Measurements from ENCODE around the gene IL32.
A peak's percentile ranks its signal among the peaks of the same experiment; 100 is the strongest.

IL32 gene

GRCh38 chr16:3065069-3065741 is at the start of gene IL32:
Gene IL32, plus strand, starts transcription at chr16:3065640. Its CDS starts 172 bp downstream, at chr16:3065812.
- H3K4me1 ChIP-seq (ENCODE audit: control insufficient read depth, insufficient read depth, low read length), result peaks cover 8% of the 10 kb centered on the region
- H3K9ac ChIP-seq (ENCODE audit: low read length), result peak within 1 kb of the TSS; percentile 15
- H3K36me3 ChIP-seq (ENCODE audit: control insufficient read depth, insufficient read depth, low read length, severe bottlenecking), result no peaks in the 10 kb centered on the region
- DNase-seq (ENCODE audit: low read depth), result peak; percentile 82
- H3K9me3 ChIP-seq (ENCODE audit: control insufficient read depth, low read length), result no peaks in the 10 kb centered on the region
- H3K4me3 ChIP-seq (ENCODE audit: low read length), result peak within 1 kb of the TSS; percentile 54
- H3K27me3 ChIP-seq (replicated peaks; ENCODE audit: control insufficient read depth, insufficient read depth, low read length), result peaks cover 7% of the 10 kb centered on the region

DNA sequence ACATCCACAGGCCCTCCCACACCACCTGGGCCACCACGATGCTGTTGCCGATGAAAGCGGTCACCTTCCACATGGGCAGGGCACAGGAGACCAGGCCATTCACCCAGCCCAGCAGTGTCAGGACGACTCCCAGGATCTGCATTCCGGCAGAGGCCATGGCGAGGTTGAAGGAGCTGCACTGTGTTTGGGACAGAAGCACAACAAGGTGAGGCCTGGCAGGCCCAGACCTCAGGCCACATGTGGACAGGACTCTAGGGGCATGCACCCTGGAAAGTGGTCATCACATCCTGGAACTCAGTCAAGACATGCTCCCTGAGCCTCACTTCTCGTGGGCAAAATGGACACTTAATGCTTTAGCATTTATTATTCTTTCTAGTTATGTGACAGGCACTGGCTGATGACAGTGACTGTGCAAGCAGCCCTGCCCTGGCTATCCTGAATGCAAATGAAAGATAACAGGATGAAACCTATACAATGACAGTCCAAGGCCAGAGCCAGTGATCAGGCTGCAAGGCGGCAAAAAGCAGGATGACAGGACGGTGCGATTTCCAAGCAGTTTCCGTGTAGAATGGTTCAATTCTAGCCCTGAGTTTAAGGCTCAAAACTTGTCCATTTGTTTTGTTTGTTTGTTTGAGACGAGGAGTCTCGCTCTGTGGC is 49.4 kb upstream of the IL32 start:
- no peak overlapping the region for H3K9ac ChIP-seq (ENCODE audit: low read length)
- peaks cover 46% of the 10 kb centered on the region for H3K27me3 ChIP-seq (replicated peaks; ENCODE audit: control insufficient read depth, insufficient read depth, low read length)
- H3K4me1 ChIP-seq (ENCODE audit: control insufficient read depth, insufficient read depth, low read length), result peaks cover 3% of the 10 kb centered on the region
- H3K36me3 ChIP-seq (ENCODE audit: control insufficient read depth, insufficient read depth, low read length, severe bottlenecking), result no peaks in the 10 kb centered on the region
- H3K9me3 ChIP-seq (ENCODE audit: control insufficient read depth, low read length), result no peaks in the 10 kb centered on the region
- no peak for DNase-seq (ENCODE audit: low read depth)
- H3K4me3 ChIP-seq (ENCODE audit: low read length), result no peak overlapping the region

DNA sequence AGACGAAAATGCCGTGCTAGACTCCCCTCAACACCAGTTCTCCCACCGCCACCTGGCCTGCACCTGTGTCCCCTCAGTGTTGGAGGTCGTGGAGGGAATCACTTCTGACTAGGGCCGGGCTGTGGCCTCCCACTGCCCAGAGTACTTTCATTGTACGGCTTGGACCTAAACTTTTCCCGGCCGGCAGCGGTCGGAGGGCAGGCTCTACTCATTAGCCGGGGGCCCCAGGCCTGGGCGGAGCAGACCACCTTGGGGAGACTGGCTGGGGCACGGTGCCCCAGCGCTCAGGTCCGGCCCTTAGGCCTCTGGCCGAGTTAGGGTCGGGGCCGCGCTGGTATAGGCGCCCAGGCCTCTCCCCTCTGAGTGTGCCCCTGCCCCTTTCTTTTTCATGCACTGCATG is 48.1 kb upstream of the IL32 start:
- no peak for DNase-seq (ENCODE audit: low read depth)
- peaks cover 10% of the 10 kb centered on the region for H3K4me1 ChIP-seq (ENCODE audit: control insufficient read depth, insufficient read depth, low read length)
- H3K27me3 ChIP-seq (replicated peaks; ENCODE audit: control insufficient read depth, insufficient read depth, low read length), result peaks cover 37% of the 10 kb centered on the region
- no peaks in the 10 kb centered on the region for H3K36me3 ChIP-seq (ENCODE audit: control insufficient read depth, insufficient read depth, low read length, severe bottlenecking)
- H3K9ac ChIP-seq (ENCODE audit: low read length), result no peak overlapping the region
- no peak overlapping the region for H3K4me3 ChIP-seq (ENCODE audit: low read length)
- no peaks in the 10 kb centered on the region for H3K9me3 ChIP-seq (ENCODE audit: control insufficient read depth, low read length)

- no peak for DNase-seq (ENCODE audit: low read depth)
- no peaks in the 10 kb centered on the region for H3K9me3 ChIP-seq (ENCODE audit: control insufficient read depth, low read length)
- no peak within 1 kb of the TSS for H3K4me3 ChIP-seq (ENCODE audit: low read length)
- H3K36me3 ChIP-seq (ENCODE audit: control insufficient read depth, insufficient read depth, low read length, severe bottlenecking), result no peaks in the 10 kb centered on the region
- H3K27me3 ChIP-seq (replicated peaks; ENCODE audit: control insufficient read depth, insufficient read depth, low read length), result peaks cover 32% of the 10 kb centered on the region
- H3K9ac ChIP-seq (ENCODE audit: low read length), result no peak within 1 kb of the TSS
- peaks cover 17% of the 10 kb centered on the region for H3K4me1 ChIP-seq (ENCODE audit: control insufficient read depth, insufficient read depth, low read length)
Observed at GRCh38 chr16:3017794-3018506, 47.5 kb upstream of the IL32 start, which contains the start of gene CLDN6. Gene CLDN6, minus strand, starts transcription at chr16:3018183. Its CDS starts 2,162 bp downstream, at chr16:3016021.

DNA sequence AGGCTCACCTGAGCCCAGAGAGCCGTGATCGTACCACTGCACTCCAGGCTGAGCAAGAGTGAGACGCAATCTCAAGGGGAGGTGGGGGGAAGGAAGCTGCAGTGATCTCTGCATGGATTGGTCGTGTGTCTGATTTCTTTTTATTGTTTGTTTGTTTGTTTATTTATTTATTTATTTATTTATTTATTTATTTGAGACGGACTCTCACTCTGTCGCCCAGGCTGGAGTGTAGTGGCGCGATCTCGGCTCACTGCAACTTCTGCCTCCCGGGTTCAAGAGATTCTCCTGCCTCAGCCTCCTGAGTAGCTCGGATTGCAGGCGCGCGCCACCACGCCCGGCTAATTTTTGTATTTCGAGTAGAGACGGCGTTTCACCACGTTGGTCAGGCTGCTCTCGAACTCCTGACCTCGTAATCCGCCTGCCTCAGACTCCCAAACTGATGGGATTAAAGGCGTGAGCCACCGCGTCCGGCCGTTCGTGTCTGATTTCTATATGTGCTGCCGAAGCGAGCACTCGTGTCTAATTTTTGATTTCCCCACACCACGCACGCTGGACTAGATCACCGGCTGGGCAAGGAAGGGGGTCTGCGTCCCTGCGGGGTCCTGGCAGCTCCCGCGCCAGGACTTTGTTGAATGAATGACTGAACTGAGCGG is 45.7 kb upstream of the IL32 start:
- Histone ChIP-seq H3K4me3 (ENCODE audit: low read length) (peak overlapping the region; percentile 96), H3K9ac (ENCODE audit: low read length) (peak overlapping the region; percentile 63), H3K36me3 (ENCODE audit: control insufficient read depth, insufficient read depth, low read length, severe bottlenecking) (no peaks in the 10 kb centered on the region), H3K9me3 (ENCODE audit: control insufficient read depth, low read length) (no peaks in the 10 kb centered on the region), H3K27me3 (replicated peaks; ENCODE audit: control insufficient read depth, insufficient read depth, low read length) (peaks cover 16% of the 10 kb centered on the region), H3K4me1 (ENCODE audit: control insufficient read depth, insufficient read depth, low read length) (peaks cover 23% of the 10 kb centered on the region)
- no peak for DNase-seq (ENCODE audit: low read depth)

DNA sequence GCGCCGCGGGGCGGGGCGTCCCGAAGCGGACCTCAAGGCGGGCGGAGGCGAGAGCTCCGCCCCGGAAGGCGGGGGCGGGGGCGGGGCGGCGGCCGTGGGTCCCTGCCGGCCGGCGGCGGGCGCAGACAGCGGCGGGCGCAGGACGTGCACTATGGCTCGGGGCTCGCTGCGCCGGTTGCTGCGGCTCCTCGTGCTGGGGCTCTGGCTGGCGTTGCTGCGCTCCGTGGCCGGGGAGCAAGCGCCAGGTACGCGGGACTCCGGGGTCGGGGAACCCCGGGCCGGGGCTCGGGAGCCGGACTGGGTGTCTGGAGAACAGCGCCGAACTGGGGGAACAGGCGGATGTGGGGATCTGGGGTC is 45.2 kb upstream of the IL32 start, which contains the start of gene TNFRSF12A:
TSS of gene TNFRSF12A (plus strand) at position 122 of the 357 bp plus-strand sequence. CDS start at position 152, 30 bp downstream.
- Histone ChIP-seq H3K9ac (ENCODE audit: low read length) (peak within 1 kb of the TSS; percentile 100), H3K4me1 (ENCODE audit: control insufficient read depth, insufficient read depth, low read length) (peaks cover 23% of the 10 kb centered on the region), H3K27me3 (replicated peaks; ENCODE audit: control insufficient read depth, insufficient read depth, low read length) (peaks cover 13% of the 10 kb centered on the region), H3K36me3 (ENCODE audit: control insufficient read depth, insufficient read depth, low read length, severe bottlenecking) (no peaks in the 10 kb centered on the region), H3K4me3 (ENCODE audit: low read length) (peak within 1 kb of the TSS; percentile 96), H3K9me3 (ENCODE audit: control insufficient read depth, low read length) (no peaks in the 10 kb centered on the region)
- DNase-seq (ENCODE audit: low read depth), result peak; percentile 95

DNA sequence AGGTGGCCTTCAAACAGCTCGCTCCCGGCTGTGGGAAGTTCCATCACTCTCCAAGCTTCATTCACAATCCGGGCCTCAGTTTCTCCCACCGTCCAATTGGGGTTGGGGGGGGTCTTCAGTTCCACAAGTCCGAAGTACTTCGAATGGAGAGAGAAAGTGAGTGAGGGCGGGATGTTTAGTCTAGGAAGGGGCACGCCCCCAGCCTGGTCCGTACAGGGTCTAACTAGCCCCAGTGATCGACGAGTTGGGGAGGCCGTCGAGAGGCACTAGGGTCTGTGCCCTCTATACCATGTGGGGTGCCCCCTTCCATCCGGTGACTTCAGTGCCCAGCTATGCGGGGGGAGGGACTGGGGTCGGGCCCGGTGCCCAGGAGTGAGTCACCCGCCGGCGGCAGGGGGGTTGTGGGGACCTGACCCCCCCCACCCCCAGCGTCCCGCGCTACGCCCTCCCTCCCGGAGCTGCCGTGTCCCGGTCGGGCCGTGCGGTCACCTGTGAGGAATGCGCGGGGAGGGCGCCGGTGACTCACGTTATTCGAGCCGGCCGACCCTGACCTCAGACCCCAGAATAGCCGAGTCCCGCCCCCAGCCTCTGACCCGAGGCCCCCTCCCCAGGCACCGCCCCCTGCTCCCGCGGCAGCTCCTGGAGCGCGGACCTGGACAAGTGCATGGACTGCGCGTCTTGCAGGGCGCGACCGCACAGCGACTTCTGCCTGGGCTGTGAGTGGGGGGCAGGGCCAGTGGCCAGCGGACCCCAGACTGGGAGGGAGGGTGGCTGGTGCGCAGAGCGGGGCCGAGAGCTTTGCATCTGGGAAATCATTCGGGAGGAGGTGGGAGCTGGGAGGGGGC is 44.6 kb upstream of the IL32 start:
- Histone ChIP-seq H3K9me3 (ENCODE audit: control insufficient read depth, low read length) (no peaks in the 10 kb centered on the region), H3K9ac (ENCODE audit: low read length) (peak overlapping the region; percentile 100), H3K4me3 (ENCODE audit: low read length) (peak overlapping the region; percentile 96), H3K36me3 (ENCODE audit: control insufficient read depth, insufficient read depth, low read length, severe bottlenecking) (peaks cover 2% of the 10 kb centered on the region), H3K4me1 (ENCODE audit: control insufficient read depth, insufficient read depth, low read length) (peaks cover 23% of the 10 kb centered on the region), H3K27me3 (replicated peaks; ENCODE audit: control insufficient read depth, insufficient read depth, low read length) (peaks cover 11% of the 10 kb centered on the region)
- DNase-seq (ENCODE audit: low read depth), result peak; percentile 88

DNA sequence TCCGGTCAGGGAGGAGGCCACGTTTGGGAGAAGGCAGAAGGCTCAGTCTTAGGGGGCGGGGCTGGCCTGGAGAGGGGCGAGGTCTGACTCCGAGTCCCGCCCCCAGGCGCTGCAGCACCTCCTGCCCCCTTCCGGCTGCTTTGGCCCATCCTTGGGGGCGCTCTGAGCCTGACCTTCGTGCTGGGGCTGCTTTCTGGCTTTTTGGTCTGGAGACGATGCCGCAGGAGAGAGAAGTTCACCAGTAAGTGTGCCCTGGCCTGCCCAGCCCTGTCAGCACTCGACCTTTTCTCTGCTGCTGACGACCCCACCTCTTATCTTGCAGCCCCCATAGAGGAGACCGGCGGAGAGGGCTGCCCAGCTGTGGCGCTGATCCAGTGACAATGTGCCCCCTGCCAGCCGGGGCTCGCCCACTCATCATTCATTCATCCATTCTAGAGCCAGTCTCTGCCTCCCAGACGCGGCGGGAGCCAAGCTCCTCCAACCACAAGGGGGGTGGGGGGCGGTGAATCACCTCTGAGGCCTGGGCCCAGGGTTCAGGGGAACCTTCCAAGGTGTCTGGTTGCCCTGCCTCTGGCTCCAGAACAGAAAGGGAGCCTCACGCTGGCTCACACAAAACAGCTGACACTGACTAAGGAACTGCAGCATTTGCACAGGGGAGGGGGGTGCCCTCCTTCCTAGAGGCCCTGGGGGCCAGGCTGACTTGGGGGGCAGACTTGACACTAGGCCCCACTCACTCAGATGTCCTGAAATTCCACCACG is 43.8 kb upstream of the IL32 start:
- peak overlapping the region; percentile 96 for H3K4me3 ChIP-seq (ENCODE audit: low read length)
- H3K9ac ChIP-seq (ENCODE audit: low read length), result peak overlapping the region; percentile 100
- no peaks in the 10 kb centered on the region for H3K9me3 ChIP-seq (ENCODE audit: control insufficient read depth, low read length)
- peaks cover 11% of the 10 kb centered on the region for H3K27me3 ChIP-seq (replicated peaks; ENCODE audit: control insufficient read depth, insufficient read depth, low read length)
- peak; percentile 90 for DNase-seq (ENCODE audit: low read depth)
- H3K36me3 ChIP-seq (ENCODE audit: control insufficient read depth, insufficient read depth, low read length, severe bottlenecking), result peaks cover 10% of the 10 kb centered on the region
- peaks cover 23% of the 10 kb centered on the region for H3K4me1 ChIP-seq (ENCODE audit: control insufficient read depth, insufficient read depth, low read length)

GRCh38 chr16:3022208-3022683 is 43.2 kb upstream of the IL32 start:
- Histone ChIP-seq H3K4me3 (ENCODE audit: low read length) (peak overlapping the region; percentile 96), H3K9ac (ENCODE audit: low read length) (peak overlapping the region; percentile 100), H3K4me1 (ENCODE audit: control insufficient read depth, insufficient read depth, low read length) (peaks cover 23% of the 10 kb centered on the region), H3K27me3 (replicated peaks; ENCODE audit: control insufficient read depth, insufficient read depth, low read length) (peaks cover 7% of the 10 kb centered on the region), H3K36me3 (ENCODE audit: control insufficient read depth, insufficient read depth, low read length, severe bottlenecking) (peaks cover 16% of the 10 kb centered on the region), H3K9me3 (ENCODE audit: control insufficient read depth, low read length) (no peaks in the 10 kb centered on the region)
- peak; percentile 97 for DNase-seq (ENCODE audit: low read depth)
